HG02571 (cell line): ENCODE results near the gene ALG6.

ENCODE experiments used
- ATAC-seq: cut with Tn5 transposase; IDR thresholded peaks from one replicate; pipeline ENCODE4 v1.9.1; 2021; ENCODE audit warnings: mild to moderate bottlenecking, moderate library complexity; ENCODE audit not compliant: unreplicated experiment

ALG6 gene

DNA sequence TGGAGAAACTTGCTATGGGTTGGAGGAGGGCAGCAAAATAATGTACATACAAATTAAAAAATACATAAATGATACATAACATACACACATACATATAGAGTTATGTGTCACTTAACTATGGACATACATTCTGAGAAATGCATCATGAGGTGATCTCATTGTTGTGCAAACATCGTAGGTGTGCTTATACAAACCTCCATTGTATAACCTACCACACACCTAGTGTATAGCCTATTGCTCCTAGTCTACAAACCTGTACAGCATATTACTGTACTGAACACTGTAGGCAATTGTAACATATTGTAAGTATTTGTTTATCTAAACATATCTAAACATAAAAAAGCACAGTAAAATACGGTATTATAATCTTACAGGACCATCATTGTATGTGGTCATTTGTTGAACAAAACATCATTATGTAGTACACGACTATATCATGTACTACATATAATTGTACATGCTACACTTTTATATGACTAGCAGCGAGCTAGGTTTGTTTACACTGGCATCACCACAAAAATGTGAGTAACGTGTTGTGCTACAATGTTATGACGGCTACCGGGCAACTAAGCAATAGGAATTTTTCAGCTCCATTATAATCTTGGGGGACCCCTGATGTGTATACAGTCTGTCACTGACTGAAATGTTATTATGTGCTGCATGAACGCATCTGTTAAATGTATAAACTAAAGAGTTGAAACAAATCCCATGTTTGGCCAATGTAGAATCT is 120.1 kb downstream of the ALG6 start:
- no peak for ATAC-seq
